ENCODE results near the gene TPM4.

DNA sequence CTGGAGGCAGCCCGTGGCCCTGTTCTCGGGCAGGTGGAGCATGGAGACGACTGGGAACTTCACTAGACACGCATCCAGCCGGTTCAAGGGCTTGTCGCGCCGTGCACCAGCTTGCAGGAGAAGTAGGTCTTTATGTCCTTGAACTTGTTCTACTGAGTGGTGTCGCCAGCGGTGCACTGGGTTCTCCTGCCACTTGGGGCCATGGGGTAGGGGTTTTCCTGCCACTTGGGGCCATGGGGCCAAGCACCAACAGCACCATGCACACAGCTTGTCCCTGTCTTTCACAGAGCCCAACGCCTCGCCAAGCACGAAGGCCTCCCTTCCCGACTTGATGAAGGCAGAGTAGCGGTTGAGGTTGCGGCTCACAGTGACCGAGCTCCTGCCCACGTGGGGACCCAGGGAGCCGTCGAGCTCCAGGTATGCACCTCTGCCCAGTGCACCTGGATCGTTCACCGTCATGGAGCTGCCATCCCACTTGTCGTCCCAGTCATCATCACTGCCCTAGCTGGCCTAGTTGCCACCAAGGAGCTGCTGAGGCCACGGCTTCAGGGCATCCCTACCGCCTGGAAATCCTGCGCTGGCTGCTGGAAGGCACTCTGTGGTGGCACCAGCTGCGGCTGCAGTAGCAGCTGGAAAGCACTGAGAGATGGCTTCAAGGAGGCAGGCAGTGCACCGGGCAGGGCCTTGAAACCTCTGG, 40.5 kb upstream of the TPM4 start:
- TF ChIP-seq, protein P1, sequence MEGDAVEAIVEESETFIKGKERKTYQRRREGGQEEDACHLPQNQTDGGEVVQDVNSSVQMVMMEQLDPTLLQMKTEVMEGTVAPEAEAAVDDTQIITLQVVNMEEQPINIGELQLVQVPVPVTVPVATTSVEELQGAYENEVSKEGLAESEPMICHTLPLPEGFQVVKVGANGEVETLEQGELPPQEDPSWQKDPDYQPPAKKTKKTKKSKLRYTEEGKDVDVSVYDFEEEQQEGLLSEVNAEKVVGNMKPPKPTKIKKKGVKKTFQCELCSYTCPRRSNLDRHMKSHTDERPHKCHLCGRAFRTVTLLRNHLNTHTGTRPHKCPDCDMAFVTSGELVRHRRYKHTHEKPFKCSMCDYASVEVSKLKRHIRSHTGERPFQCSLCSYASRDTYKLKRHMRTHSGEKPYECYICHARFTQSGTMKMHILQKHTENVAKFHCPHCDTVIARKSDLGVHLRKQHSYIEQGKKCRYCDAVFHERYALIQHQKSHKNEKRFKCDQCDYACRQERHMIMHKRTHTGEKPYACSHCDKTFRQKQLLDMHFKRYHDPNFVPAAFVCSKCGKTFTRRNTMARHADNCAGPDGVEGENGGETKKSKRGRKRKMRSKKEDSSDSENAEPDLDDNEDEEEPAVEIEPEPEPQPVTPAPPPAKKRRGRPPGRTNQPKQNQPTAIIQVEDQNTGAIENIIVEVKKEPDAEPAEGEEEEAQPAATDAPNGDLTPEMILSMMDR (conservative IDR thresholded peaks at IDR 0.05; ENCODE audit: low read depth in 2 of 2) = no peak
- TF ChIP-seq POLR2AphosphoS5 (IDR thresholded peaks at IDR 0.05; ENCODE audit: low read depth) (no peak), EZH2phosphoT487 (IDR thresholded peaks at IDR 0.05; ENCODE audit: unreplicated experiment) (no peak), ZNF114 (CRISPR knock-in tag; IDR thresholded peaks at IDR 0.05) (no peak), EZH2 (IDR thresholded peaks at IDR 0.05; ENCODE audit: low read depth, unreplicated experiment) (no peak), ZNF331 (CRISPR knock-in tag; IDR thresholded peaks at IDR 0.05; ENCODE audit: low read depth) (no peak), CREB1 (CRISPR knock-in tag; IDR thresholded peaks at IDR 0.05; ENCODE audit: low read depth) (no peak), JUNB (IDR thresholded peaks at IDR 0.05; ENCODE audit: unreplicated experiment) (no peak), STAT1 (IDR thresholded peaks at IDR 0.05; ENCODE audit: unreplicated experiment) (no peak)
- TF ChIP-seq, protein P2, sequence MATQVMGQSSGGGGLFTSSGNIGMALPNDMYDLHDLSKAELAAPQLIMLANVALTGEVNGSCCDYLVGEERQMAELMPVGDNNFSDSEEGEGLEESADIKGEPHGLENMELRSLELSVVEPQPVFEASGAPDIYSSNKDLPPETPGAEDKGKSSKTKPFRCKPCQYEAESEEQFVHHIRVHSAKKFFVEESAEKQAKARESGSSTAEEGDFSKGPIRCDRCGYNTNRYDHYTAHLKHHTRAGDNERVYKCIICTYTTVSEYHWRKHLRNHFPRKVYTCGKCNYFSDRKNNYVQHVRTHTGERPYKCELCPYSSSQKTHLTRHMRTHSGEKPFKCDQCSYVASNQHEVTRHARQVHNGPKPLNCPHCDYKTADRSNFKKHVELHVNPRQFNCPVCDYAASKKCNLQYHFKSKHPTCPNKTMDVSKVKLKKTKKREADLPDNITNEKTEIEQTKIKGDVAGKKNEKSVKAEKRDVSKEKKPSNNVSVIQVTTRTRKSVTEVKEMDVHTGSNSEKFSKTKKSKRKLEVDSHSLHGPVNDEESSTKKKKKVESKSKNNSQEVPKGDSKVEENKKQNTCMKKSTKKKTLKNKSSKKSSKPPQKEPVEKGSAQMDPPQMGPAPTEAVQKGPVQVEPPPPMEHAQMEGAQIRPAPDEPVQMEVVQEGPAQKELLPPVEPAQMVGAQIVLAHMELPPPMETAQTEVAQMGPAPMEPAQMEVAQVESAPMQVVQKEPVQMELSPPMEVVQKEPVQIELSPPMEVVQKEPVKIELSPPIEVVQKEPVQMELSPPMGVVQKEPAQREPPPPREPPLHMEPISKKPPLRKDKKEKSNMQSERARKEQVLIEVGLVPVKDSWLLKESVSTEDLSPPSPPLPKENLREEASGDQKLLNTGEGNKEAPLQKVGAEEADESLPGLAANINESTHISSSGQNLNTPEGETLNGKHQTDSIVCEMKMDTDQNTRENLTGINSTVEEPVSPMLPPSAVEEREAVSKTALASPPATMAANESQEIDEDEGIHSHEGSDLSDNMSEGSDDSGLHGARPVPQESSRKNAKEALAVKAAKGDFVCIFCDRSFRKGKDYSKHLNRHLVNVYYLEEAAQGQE (IDR thresholded peaks at IDR 0.05; ENCODE audit: unreplicated experiment) = no peak
- TF ChIP-seq, protein P3, sequence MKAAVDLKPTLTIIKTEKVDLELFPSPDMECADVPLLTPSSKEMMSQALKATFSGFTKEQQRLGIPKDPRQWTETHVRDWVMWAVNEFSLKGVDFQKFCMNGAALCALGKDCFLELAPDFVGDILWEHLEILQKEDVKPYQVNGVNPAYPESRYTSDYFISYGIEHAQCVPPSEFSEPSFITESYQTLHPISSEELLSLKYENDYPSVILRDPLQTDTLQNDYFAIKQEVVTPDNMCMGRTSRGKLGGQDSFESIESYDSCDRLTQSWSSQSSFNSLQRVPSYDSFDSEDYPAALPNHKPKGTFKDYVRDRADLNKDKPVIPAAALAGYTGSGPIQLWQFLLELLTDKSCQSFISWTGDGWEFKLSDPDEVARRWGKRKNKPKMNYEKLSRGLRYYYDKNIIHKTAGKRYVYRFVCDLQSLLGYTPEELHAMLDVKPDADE (IDR thresholded peaks at IDR 0.05) = no peak
